HTERT RPE-1 (cell line): ENCODE measurements around the gene SCGB1D2.

ENCODE experiments used
- in situ Hi-C: fragments of 300-500 bp; cut with MboI; formaldehyde crosslinking; loops from 4 replicates; pipeline ENCODE4 v1.14.3; 2020; ENCODE audit warnings: low sequenced_read_pairs

Gene SCGB1D2

GRCh38 chr11:62256281-62256680 lies 14.2 kb downstream of the SCGB1D2 start:
- in situ Hi-C loops, result no loop called here

- in situ Hi-C loops, result no loop called here
Observed at GRCh38 chr11:62260261-62260953, 18.4 kb downstream of the SCGB1D2 start.

GRCh38 chr11:62264004-62264403 lies 22.0 kb downstream of the SCGB1D2 start:
- in situ Hi-C loops, result no loop called here

GRCh38 chr11:62266558-62266957 lies 24.5 kb downstream of the SCGB1D2 start:
- in situ Hi-C loops, result no loop called here

- in situ Hi-C loops, result no loop called here
Observed at GRCh38 chr11:62267050-62267449, 25.0 kb downstream of the SCGB1D2 start.

GRCh38 chr11:62267576-62267975 lies 25.5 kb downstream of the SCGB1D2 start:
- in situ Hi-C loops, result no loop called here

GRCh38 chr11:62269654-62270278 lies 27.7 kb downstream of the SCGB1D2 start, which contains the start of gene SCGB2A2:
Gene SCGB2A2, plus strand, starts transcription at chr11:62270158. Its CDS starts 59 bp downstream, at chr11:62270217.
- in situ Hi-C loops, result no loop called here

GRCh38 chr11:62273284-62273683 lies 31.2 kb downstream of the SCGB1D2 start:
- in situ Hi-C loops, result no loop called here

- in situ Hi-C loops, result no loop called here
Observed at GRCh38 chr11:62273789-62274275, 31.8 kb downstream of the SCGB1D2 start.

GRCh38 chr11:62280452-62280851 lies 38.4 kb downstream of the SCGB1D2 start:
- in situ Hi-C loops, result no loop called here
